PFSK-1 (cell line): ENCODE results near the gene TMED1.

ENCODE experiments used
- FOXP2 ChIP-seq: optimal IDR thresholded peaks from 2 replicates; pipeline ENCODE3; 2011; ENCODE audit warnings: borderline replicate concordance, control low read depth, inconsistent platforms; ENCODE audit not compliant: insufficient read depth; ENCODE audit errors: extremely low read length, extremely low read depth
- POLR2AphosphoS5 ChIP-seq: IDR thresholded peaks from 2 replicates; pipeline ENCODE4 v1.6.1; 2012; ENCODE audit warnings: low read depth, mild to moderate bottlenecking, control low read depth, low read length, moderate library complexity
- REST ChIP-seq, 2 experiments: IDR thresholded peaks; 2 replicates each; pipeline versions ENCODE4 v1.6.1 to v1.8.0; 2011 to 2012; ENCODE audit warnings: low read depth in 2 of 2, low read length in 2 of 2, control low read depth in 1 of 2, inconsistent platforms in 1 of 2, mild to moderate bottlenecking in 1 of 2, moderate library complexity in 1 of 2; ENCODE audit not compliant: insufficient read depth in 1 of 2
- SIN3A ChIP-seq: IDR thresholded peaks from 2 replicates; pipeline ENCODE4 v1.6.1; 2012; ENCODE audit warnings: mild to moderate bottlenecking, low read length, moderate library complexity, borderline replicate concordance; ENCODE audit not compliant: insufficient read depth
- TAF1 ChIP-seq: IDR thresholded peaks from 2 replicates; pipeline ENCODE4 v1.6.1; 2012; ENCODE audit warnings: low read length, control low read depth, borderline replicate concordance; ENCODE audit not compliant: insufficient read depth

Gene TMED1

DNA sequence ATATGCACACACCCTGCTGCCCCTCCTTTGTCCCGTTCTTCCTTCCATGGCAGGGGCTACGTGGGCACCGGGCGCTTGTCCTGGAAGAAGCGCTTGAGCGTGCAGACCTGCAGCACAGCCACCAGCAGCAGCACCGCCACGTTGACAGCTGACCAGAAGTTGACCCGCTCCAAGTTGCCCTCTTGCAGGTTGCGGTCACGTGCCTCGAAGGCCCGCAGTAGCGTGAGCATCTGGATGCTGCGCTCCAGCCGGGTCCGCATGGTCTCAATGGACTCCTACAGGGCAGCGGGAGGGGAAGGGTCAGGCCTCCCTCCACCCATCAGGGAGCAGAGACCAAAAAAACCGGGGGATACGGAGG lies 3.1 kb downstream of the TMED1 start:
- no peak for TF ChIP-seq TAF1
- no peak for TF ChIP-seq REST (IDR thresholded peaks at IDR 0.05; ENCODE audit: insufficient read depth in 1 of 2, low read depth in 2 of 2, low read length in 2 of 2)
- TF ChIP-seq SIN3A, result no peak
- TF ChIP-seq FOXP2, result no peak
- no peak for TF ChIP-seq POLR2AphosphoS5

DNA sequence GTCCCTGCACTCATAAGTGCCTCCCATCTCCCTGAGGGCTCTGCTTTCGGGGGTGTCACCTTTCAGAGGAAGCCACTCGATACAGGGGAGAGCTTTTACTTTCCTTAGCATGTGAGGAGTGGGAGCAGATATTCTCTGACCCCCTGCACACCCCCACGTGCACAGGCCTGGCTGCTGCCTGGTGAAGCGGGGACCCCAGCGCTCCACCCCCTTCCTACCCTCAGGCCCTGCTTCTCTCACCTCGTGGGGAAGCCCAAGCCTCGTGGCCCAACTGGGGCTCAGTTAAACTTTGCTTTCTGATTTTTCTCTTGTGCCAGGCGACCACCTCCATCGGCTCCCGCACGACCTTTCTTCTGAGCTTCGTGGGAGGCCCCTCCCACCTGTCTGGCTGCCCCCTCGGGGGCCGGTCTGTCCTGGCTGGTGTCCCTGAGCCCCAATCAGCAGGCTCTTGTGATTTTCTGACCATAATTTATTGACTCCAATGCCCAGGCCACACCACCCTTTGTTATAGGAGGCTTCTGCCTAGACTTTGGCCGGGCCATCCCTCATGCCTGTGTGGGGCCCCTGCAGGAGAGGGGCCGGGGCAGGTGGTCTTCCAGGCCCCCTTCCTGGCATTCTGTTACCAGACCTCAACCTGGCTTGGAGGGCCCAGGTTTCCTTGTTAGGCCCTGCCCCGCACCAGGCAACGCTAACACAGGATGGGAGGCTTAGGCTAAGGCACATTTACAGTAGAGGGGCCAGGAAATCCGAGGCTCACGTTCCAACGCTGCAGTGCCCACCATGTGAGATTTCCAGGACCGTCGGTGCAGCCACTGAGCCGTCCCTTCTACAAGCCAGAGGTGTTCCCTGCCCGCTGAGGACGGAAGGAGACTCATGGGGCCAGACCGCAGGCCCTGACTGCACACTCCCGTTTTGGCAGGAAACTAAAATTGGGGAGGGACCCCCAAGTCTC lies 3.7 kb downstream of the TMED1 start:
- TF ChIP-seq SIN3A (no peak), POLR2AphosphoS5 (no peak), REST (IDR thresholded peaks at IDR 0.05; ENCODE audit: insufficient read depth in 1 of 2, low read depth in 2 of 2, low read length in 2 of 2) (no peak), FOXP2 (no peak), TAF1 (no peak)

- TF ChIP-seq POLR2AphosphoS5 (peak; percentile 6; the same call in 1 of the 2 replicates), SIN3A (no peak)
Measured at GRCh38 chr19:10830931-10831779, 4.9 kb downstream of the TMED1 start.

DNA sequence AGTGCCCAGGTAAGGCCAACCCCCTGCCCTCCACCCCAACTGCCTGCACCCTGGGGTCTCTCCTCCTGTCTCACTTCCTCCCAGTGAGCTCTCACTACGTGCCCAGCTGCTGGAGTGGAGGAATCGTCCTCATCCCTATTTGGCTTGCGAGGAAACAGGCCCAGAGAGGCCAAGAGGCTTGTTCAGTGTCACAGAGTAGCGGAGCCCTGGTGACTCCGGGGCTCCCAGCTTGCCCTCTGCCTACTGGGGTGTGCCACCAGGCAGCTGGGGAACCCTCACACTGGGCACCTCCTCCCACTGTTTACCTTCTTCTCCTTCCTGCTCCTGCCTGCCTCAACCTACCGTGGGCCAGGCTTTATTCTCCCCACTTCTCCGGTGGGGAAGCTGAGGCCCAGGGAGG lies 5.6 kb downstream of the TMED1 start:
- TF ChIP-seq REST (IDR thresholded peaks at IDR 0.05; ENCODE audit: insufficient read depth in 1 of 2, low read depth in 2 of 2, low read length in 2 of 2) (no peak), FOXP2 (no peak), POLR2AphosphoS5 (no peak), TAF1 (no peak), SIN3A (no peak)

GRCh38 chr19:10829967-10830366 lies 6.0 kb downstream of the TMED1 start:
- TF ChIP-seq FOXP2, result no peak
- no peak for TF ChIP-seq SIN3A
- TF ChIP-seq REST (IDR thresholded peaks at IDR 0.05; ENCODE audit: insufficient read depth in 1 of 2, low read depth in 2 of 2, low read length in 2 of 2), result no peak
- no peak for TF ChIP-seq POLR2AphosphoS5
- TF ChIP-seq TAF1, result no peak
